Astrocyte (in vitro differentiated cells and primary cell): ENCODE measurements around the gene AQP12B. TPM values are rescaled to one million over a fixed set of nuclear protein-coding genes. Genes with fewer than 3 reads are reported as not detected.

Experiments used
- DNase-seq: peaks from one replicate; pipeline ENCODE4 v3.0.0-alpha.2; 2010; ENCODE audit warnings: low read depth
- FAIRE-seq: peaks from 2 replicates; lab custom pipeline; 2011; peaks lifted over from hg19 to GRCh38; lab: Jason Lieb, UNC
- H2AFZ ChIP-seq: 2 replicates; pipeline ENCODE4 v1.6.0; 2012; ENCODE audit warnings: low read depth, low read length, inconsistent platforms
- H3K27ac ChIP-seq: 2 replicates; pipeline ENCODE4 v1.5.1; 2011; ENCODE audit warnings: low read depth, low read length, inconsistent platforms
- H3K27me3 ChIP-seq: 2 replicates; pipeline ENCODE4 v1.6.0; 2011; ENCODE audit warnings: low read length, inconsistent platforms; ENCODE audit not compliant: insufficient read depth
- H3K36me3 ChIP-seq: 2 replicates; pipeline ENCODE4 v1.5.1; 2011; ENCODE audit warnings: low read length, inconsistent platforms; ENCODE audit not compliant: insufficient read depth
- H3K4me1 ChIP-seq: 2 replicates; pipeline ENCODE4 v1.5.1; 2011; ENCODE audit warnings: low read length, inconsistent platforms; ENCODE audit not compliant: insufficient read depth
- H3K4me2 ChIP-seq: 2 replicates; pipeline ENCODE4 v1.6.0; 2012; ENCODE audit warnings: low read length, inconsistent platforms
- H3K4me3 ChIP-seq: 2 replicates; pipeline ENCODE4 v1.5.1; 2011; ENCODE audit warnings: low read depth, mild to moderate bottlenecking, low read length, inconsistent platforms; ENCODE audit not compliant: insufficient read depth
- H3K79me2 ChIP-seq: 2 replicates; pipeline ENCODE4 v1.6.0; 2012; ENCODE audit warnings: mild to moderate bottlenecking, low read length, inconsistent platforms; ENCODE audit not compliant: insufficient read depth
- H3K9ac ChIP-seq: 2 replicates; pipeline ENCODE4 v1.6.0; 2012; ENCODE audit warnings: mild to moderate bottlenecking, low read length, inconsistent platforms
- H3K9me3 ChIP-seq: 2 replicates; pipeline ENCODE4 v1.5.1; 2012; ENCODE audit warnings: low read depth, mild to moderate bottlenecking, low read length, inconsistent platforms; ENCODE audit not compliant: insufficient read depth
- H4K20me1 ChIP-seq: 2 replicates; pipeline ENCODE4 v1.6.0; 2012; ENCODE audit warnings: low read length, inconsistent platforms; ENCODE audit not compliant: insufficient read depth
- H3K27ac Mint-ChIP-seq: one replicate; pipeline ENCODE4 v1.8.0; 2021; ENCODE audit warnings: mild to moderate bottlenecking, mixed read lengths; ENCODE audit not compliant: unreplicated experiment
- H3K27me3 Mint-ChIP-seq: one replicate; pipeline ENCODE4 v1.8.0; 2021; ENCODE audit warnings: low read depth, mixed read lengths; ENCODE audit not compliant: unreplicated experiment
- H3K36me3 Mint-ChIP-seq: one replicate; pipeline ENCODE4 v1.8.0; 2021; ENCODE audit warnings: low read depth, mixed read lengths; ENCODE audit not compliant: unreplicated experiment
- H3K4me1 Mint-ChIP-seq: one replicate; pipeline ENCODE4 v1.8.0; 2021; ENCODE audit warnings: low read depth, mixed read lengths; ENCODE audit not compliant: unreplicated experiment
- H3K4me3 Mint-ChIP-seq: one replicate; pipeline ENCODE4 v1.8.0; 2021; ENCODE audit warnings: mild to moderate bottlenecking, moderate library complexity, mixed read lengths; ENCODE audit not compliant: unreplicated experiment
- H3K9me3 Mint-ChIP-seq: one replicate; pipeline ENCODE4 v1.8.0; 2021; ENCODE audit warnings: mild to moderate bottlenecking, mixed read lengths; ENCODE audit not compliant: unreplicated experiment
- CTCF ChIP-seq: IDR thresholded peaks from 2 replicates; pipeline ENCODE4 v1.5.1; 2011; ENCODE audit warnings: low read depth, mild to moderate bottlenecking, inconsistent platforms, low read length, moderate library complexity; ENCODE audit not compliant: insufficient read depth
- EZH2 ChIP-seq: IDR thresholded peaks from 2 replicates; pipeline ENCODE4 v1.6.1; 2012; ENCODE audit warnings: mild to moderate bottlenecking, low read length, inconsistent platforms; ENCODE audit not compliant: insufficient read depth
- total RNA-seq: library from RNA; stranded (reverse); gene quantifications from 2 replicates; pipeline ENCODE4 v1.2.1, GENCODE V29; 2021

Gene AQP12B
- total RNA-seq, 1 donor from 2014 or later = not detected

- H3K4me1 ChIP-seq = peaks cover 8% of the 10 kb centered on the region
- no peak overlapping the region for H3K4me2 ChIP-seq
- no peaks in the 10 kb centered on the region for H4K20me1 ChIP-seq
- H2AFZ ChIP-seq = no peak overlapping the region
- H3K27ac ChIP-seq = no peak overlapping the region
- H3K79me2 ChIP-seq = no peaks in the 10 kb centered on the region
- DNase-seq (no peak), FAIRE-seq (no peak)
- no peak overlapping the region for H3K4me3 ChIP-seq
- H3K36me3 ChIP-seq = no peaks in the 10 kb centered on the region
- no peak overlapping the region for H3K9ac ChIP-seq
- no peaks in the 10 kb centered on the region for H3K36me3 Mint-ChIP-seq
- peaks cover 19% of the 10 kb centered on the region for H3K27me3 Mint-ChIP-seq
- no peaks in the 10 kb centered on the region for H3K4me1 Mint-ChIP-seq
- peaks cover 12% of the 10 kb centered on the region for H3K9me3 Mint-ChIP-seq
- H3K27me3 ChIP-seq = no peaks in the 10 kb centered on the region
- no peak overlapping the region for H3K4me3 Mint-ChIP-seq
- H3K9me3 ChIP-seq = peaks cover 9% of the 10 kb centered on the region
- no peak overlapping the region for H3K27ac Mint-ChIP-seq
- TF ChIP-seq CTCF (no peak), EZH2 (no peak)
Measured at GRCh38 chr2:240628808-240629618, 53.7 kb downstream of the AQP12B start.

GRCh38 chr2:240628507-240628807 is 54.2 kb downstream of the AQP12B start:
- Histone ChIP-seq H3K4me2 (no peak overlapping the region), H3K27me3 (no peaks in the 10 kb centered on the region), H3K27ac (no peak overlapping the region), H3K9ac (no peak overlapping the region), H3K4me1 (peaks cover 8% of the 10 kb centered on the region), H4K20me1 (no peaks in the 10 kb centered on the region), H2AFZ (no peak overlapping the region), H3K4me3 (no peak overlapping the region), H3K79me2 (no peaks in the 10 kb centered on the region), H3K36me3 (no peaks in the 10 kb centered on the region), H3K9me3 (peaks cover 6% of the 10 kb centered on the region)
- TF ChIP-seq EZH2 (no peak), CTCF (no peak)
- no peak overlapping the region for H3K27ac Mint-ChIP-seq
- FAIRE-seq (no peak), DNase-seq (no peak)
- H3K9me3 Mint-ChIP-seq = peaks cover 8% of the 10 kb centered on the region
- no peak overlapping the region for H3K4me3 Mint-ChIP-seq
- peaks cover 18% of the 10 kb centered on the region for H3K27me3 Mint-ChIP-seq
- no peaks in the 10 kb centered on the region for H3K36me3 Mint-ChIP-seq
- no peaks in the 10 kb centered on the region for H3K4me1 Mint-ChIP-seq
